BE2C (cell line): ENCODE measurements around the gene OR2T33.
"Not testable (repeated sequence)": the region's sequence is repeated elsewhere in the genome, so short reads cannot be mapped to it uniquely, and the experiment has no call there.

Source experiments
- DNase-seq: peaks from one replicate; pipeline ENCODE4 v3.0.0-alpha.2; 2020
- H3K27me3 ChIP-seq: fragments of 250-450 bp; sonication (Bioruptor Pico); 2 replicates; pipeline ENCODE4 v1.5.1; 2020; ENCODE audit warnings: mild to moderate bottlenecking
- H3K36me3 ChIP-seq: fragments of 250-450 bp; sonication (Bioruptor Pico); 2 replicates; pipeline ENCODE4 v1.5.1; 2020; ENCODE audit warnings: mild to moderate bottlenecking
- H3K4me1 ChIP-seq: fragments of 250-450 bp; sonication (Bioruptor Pico); 2 replicates; pipeline ENCODE4 v1.5.1; 2020
- H3K4me3 ChIP-seq: 2 replicates; pipeline ENCODE4 v1.5.1; 2011; ENCODE audit warnings: low read depth, low read length
- H3K9me3 ChIP-seq: fragments of 250-450 bp; sonication (Bioruptor Pico); 2 replicates; pipeline ENCODE4 v1.5.1; 2020
- CTCF ChIP-seq: IDR thresholded peaks from 2 replicates; pipeline ENCODE4 v1.5.1; 2012; ENCODE audit warnings: mild to moderate bottlenecking, low read depth, low read length

OR2T33 gene

DNA sequence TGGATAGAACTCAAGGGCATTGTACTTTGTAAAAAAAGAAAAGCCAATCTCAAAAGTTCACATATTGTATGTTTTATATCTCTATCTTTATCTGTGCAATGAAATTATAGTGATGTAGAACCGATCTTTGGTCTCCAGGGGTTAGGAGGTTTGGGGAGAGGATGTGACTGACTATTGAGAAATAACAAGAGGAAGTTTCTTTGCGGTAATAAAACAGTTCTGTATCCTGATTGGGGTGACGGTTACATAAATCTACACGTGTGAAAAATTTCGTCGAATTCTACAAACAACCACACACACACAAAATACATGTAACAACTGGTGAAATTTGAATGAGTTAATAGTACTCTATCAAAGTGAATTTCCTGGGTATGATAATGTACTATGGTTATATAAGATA lies 10.6 kb upstream of the OR2T33 start:
- no peak for TF ChIP-seq CTCF
- H3K27me3 ChIP-seq = no peaks in the 10 kb centered on the region
- H3K4me3 ChIP-seq = no peak overlapping the region
- H3K9me3 ChIP-seq = no peaks in the 10 kb centered on the region; the same call in 1 of the 2 replicates
- no peaks in the 10 kb centered on the region for H3K4me1 ChIP-seq
- H3K36me3 ChIP-seq = no peaks in the 10 kb centered on the region
- no peak for DNase-seq

- H3K27me3 ChIP-seq, DNase-seq, H3K4me3 ChIP-seq, H3K9me3 ChIP-seq, H3K4me1 ChIP-seq, H3K36me3 ChIP-seq: not testable (repeated sequence)
Observed at GRCh38 chr1:248273225-248273624, 4.6 kb downstream of the OR2T33 start.

DNA sequence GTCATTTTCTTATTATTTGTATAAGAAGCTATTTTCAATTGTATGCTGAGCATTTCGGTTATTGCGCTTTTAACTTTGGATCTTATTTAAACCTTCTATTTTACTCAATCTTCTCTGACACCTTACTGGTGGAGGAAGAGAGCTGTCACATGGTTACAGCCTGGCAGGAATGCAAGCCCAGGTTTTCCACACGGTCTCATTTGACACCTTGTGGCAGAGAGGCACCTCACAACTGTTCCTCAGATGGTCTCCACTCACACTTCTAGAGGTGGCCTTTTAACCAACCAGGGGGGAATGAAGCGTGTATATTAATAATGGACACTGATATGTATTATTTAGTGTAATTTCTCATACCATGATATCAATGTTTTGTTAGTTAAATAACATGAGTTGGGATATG lies 9.6 kb downstream of the OR2T33 start:
- H3K36me3 ChIP-seq = no peaks in the 10 kb centered on the region
- H3K4me3 ChIP-seq = no peak overlapping the region
- no peak for DNase-seq
- no peaks in the 10 kb centered on the region for H3K4me1 ChIP-seq
- H3K27me3 ChIP-seq = no peaks in the 10 kb centered on the region
- TF ChIP-seq CTCF = no peak
- no peaks in the 10 kb centered on the region for H3K9me3 ChIP-seq

DNA sequence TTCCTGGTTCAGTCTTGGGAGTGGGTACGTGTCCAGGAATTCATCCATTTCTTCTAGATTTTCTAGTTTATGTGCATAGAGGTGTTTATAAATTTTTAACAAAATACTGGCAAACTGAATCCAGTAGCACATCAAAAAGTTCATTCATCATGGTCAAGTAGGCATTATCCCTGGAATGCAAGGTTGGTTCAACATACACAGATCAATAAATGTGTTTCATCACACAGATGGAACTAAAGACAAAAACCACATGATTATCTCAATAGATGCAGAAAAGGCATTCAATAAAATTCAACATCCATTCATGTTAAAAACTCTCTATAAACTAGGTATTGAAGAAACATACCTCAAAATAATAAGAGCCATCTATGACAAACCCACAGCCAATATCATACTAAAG lies 18.5 kb downstream of the OR2T33 start:
- H3K9me3 ChIP-seq, H3K4me1 ChIP-seq, H3K27me3 ChIP-seq, DNase-seq, H3K4me3 ChIP-seq, H3K36me3 ChIP-seq: not testable (repeated sequence)

- H3K36me3 ChIP-seq = no peaks in the 10 kb centered on the region
- DNase-seq = peak; percentile 41
- H3K9me3 ChIP-seq = no peaks in the 10 kb centered on the region
- H3K4me1 ChIP-seq = no peaks in the 10 kb centered on the region
- peak; percentile 85 for TF ChIP-seq CTCF
- no peaks in the 10 kb centered on the region for H3K27me3 ChIP-seq
- no peak overlapping the region for H3K4me3 ChIP-seq
Observed at GRCh38 chr1:248243204-248243603, 34.6 kb downstream of the OR2T33 start.

GRCh38 chr1:248239478-248239877 lies 38.3 kb downstream of the OR2T33 start:
- no peaks in the 10 kb centered on the region for H3K36me3 ChIP-seq
- no peak for TF ChIP-seq CTCF
- no peak for DNase-seq
- H3K9me3 ChIP-seq = no peaks in the 10 kb centered on the region
- H3K4me1 ChIP-seq = no peaks in the 10 kb centered on the region
- no peak overlapping the region for H3K4me3 ChIP-seq
- no peaks in the 10 kb centered on the region for H3K27me3 ChIP-seq

GRCh38 chr1:248231117-248231516 lies 46.7 kb downstream of the OR2T33 start, which contains the start of gene OR2M4:
TSS of gene OR2M4 (plus strand) at chr1:248231417. CDS start at chr1:248238929, 7,512 bp downstream.
- no peaks in the 10 kb centered on the region for H3K9me3 ChIP-seq
- H3K36me3 ChIP-seq = no peaks in the 10 kb centered on the region
- no peak for TF ChIP-seq CTCF
- H3K27me3 ChIP-seq = no peaks in the 10 kb centered on the region
- H3K4me1 ChIP-seq = no peaks in the 10 kb centered on the region
- H3K4me3 ChIP-seq = no peak within 1 kb of the TSS
- DNase-seq = no peak
